HEK293 (cell line): ENCODE measurements around the gene SLC23A3.

Experiments used
- BCL11B ChIP-seq: fragments of 450-650 bp; formaldehyde crosslinking; IDR thresholded peaks from 2 replicates; pipeline ENCODE4 v1.5.1; 2016; ENCODE audit warnings: low read depth, missing biosample characterization, missing genetic modification characterization
- FEZF1 ChIP-seq: fragments of 450-650 bp; formaldehyde crosslinking; IDR thresholded peaks from 2 replicates; pipeline ENCODE4 v1.5.1; 2016; ENCODE audit warnings: missing biosample characterization, missing genetic modification characterization
- GLIS1 ChIP-seq: fragments of 450-650 bp; formaldehyde crosslinking; IDR thresholded peaks from 2 replicates; pipeline ENCODE4 v1.5.1; 2016; ENCODE audit warnings: missing biosample characterization, missing genetic modification characterization
- MZF1 ChIP-seq: fragments of 450-650 bp; formaldehyde crosslinking; IDR thresholded peaks from 2 replicates; pipeline ENCODE4 v1.5.1; 2017; ENCODE audit warnings: missing biosample characterization, missing genetic modification characterization, borderline replicate concordance
- SP2 ChIP-seq: fragments of 450-650 bp; formaldehyde crosslinking; IDR thresholded peaks from 2 replicates; pipeline ENCODE4 v1.5.1; 2016; ENCODE audit warnings: missing biosample characterization, missing genetic modification characterization
- ZBTB17 ChIP-seq: fragments of 450-650 bp; formaldehyde crosslinking; IDR thresholded peaks from 2 replicates; pipeline ENCODE4 v1.5.1; 2016; ENCODE audit warnings: missing biosample characterization, missing genetic modification characterization
- ZBTB44 ChIP-seq: fragments of 450-650 bp; IDR thresholded peaks from 2 replicates; pipeline ENCODE4 v1.5.1; 2018; ENCODE audit warnings: missing biosample characterization, mild to moderate bottlenecking, missing genetic modification characterization
- ZBTB8A ChIP-seq: fragments of 450-650 bp; formaldehyde crosslinking; IDR thresholded peaks from 2 replicates; pipeline ENCODE4 v1.5.1; 2016; ENCODE audit warnings: missing biosample characterization, missing genetic modification characterization
- ZEB2 ChIP-seq: fragments of 450-650 bp; formaldehyde crosslinking; IDR thresholded peaks from 2 replicates; pipeline ENCODE4 v1.5.1; 2016; ENCODE audit warnings: missing biosample characterization, missing genetic modification characterization
- ZFP37 ChIP-seq: fragments of 450-650 bp; formaldehyde crosslinking; IDR thresholded peaks from 2 replicates; pipeline ENCODE4 v1.5.1; 2016; ENCODE audit warnings: missing biosample characterization, missing genetic modification characterization
- ZNF10 ChIP-seq: fragments of 450-650 bp; formaldehyde crosslinking; IDR thresholded peaks from 2 replicates; pipeline ENCODE4 v1.5.1; 2017; ENCODE audit warnings: missing biosample characterization, missing genetic modification characterization
- ZNF18 ChIP-seq: fragments of 450-650 bp; formaldehyde crosslinking; IDR thresholded peaks from 2 replicates; pipeline ENCODE4 v1.5.1; 2016; ENCODE audit warnings: missing biosample characterization, missing genetic modification characterization
- ZNF341 ChIP-seq: fragments of 450-650 bp; formaldehyde crosslinking; IDR thresholded peaks from 2 replicates; pipeline ENCODE4; 2016; ENCODE audit warnings: low read depth, missing biosample characterization, missing genetic modification characterization
- ZNF449 ChIP-seq: fragments of 450-650 bp; formaldehyde crosslinking; IDR thresholded peaks from 2 replicates; pipeline ENCODE4 v1.5.1; 2017; ENCODE audit warnings: missing biosample characterization, mild to moderate bottlenecking, missing genetic modification characterization, moderate library complexity
- ZNF558 ChIP-seq: fragments of 450-650 bp; formaldehyde crosslinking; IDR thresholded peaks from 2 replicates; pipeline ENCODE4 v1.5.1; 2016; ENCODE audit warnings: missing biosample characterization, missing genetic modification characterization
- ZNF561 ChIP-seq: fragments of 450-650 bp; IDR thresholded peaks from 2 replicates; pipeline ENCODE4 v1.5.1; 2018; ENCODE audit warnings: missing biosample characterization, missing genetic modification characterization, borderline replicate concordance
- ZNF596 ChIP-seq: fragments of 450-650 bp; IDR thresholded peaks from 2 replicates; pipeline ENCODE4 v1.5.0; 2018; ENCODE audit warnings: missing biosample characterization, mild to moderate bottlenecking, missing genetic modification characterization, moderate library complexity
- ZNF660 ChIP-seq: fragments of 450-650 bp; IDR thresholded peaks from 2 replicates; pipeline ENCODE4 v1.5.1; 2018; ENCODE audit warnings: missing biosample characterization, mild to moderate bottlenecking, missing genetic modification characterization
- ZSCAN30 ChIP-seq: fragments of 450-650 bp; IDR thresholded peaks from 2 replicates; pipeline ENCODE4 v1.5.1; 2018; ENCODE audit warnings: missing biosample characterization, mild to moderate bottlenecking, missing genetic modification characterization, moderate library complexity
- TF ChIP-seq, protein P1 (sequence below): fragments of 450-650 bp; formaldehyde crosslinking; IDR thresholded peaks from 2 replicates; pipeline ENCODE4 v1.5.1; 2016; ENCODE audit warnings: missing biosample characterization, missing genetic modification characterization

The SLC23A3 gene

DNA sequence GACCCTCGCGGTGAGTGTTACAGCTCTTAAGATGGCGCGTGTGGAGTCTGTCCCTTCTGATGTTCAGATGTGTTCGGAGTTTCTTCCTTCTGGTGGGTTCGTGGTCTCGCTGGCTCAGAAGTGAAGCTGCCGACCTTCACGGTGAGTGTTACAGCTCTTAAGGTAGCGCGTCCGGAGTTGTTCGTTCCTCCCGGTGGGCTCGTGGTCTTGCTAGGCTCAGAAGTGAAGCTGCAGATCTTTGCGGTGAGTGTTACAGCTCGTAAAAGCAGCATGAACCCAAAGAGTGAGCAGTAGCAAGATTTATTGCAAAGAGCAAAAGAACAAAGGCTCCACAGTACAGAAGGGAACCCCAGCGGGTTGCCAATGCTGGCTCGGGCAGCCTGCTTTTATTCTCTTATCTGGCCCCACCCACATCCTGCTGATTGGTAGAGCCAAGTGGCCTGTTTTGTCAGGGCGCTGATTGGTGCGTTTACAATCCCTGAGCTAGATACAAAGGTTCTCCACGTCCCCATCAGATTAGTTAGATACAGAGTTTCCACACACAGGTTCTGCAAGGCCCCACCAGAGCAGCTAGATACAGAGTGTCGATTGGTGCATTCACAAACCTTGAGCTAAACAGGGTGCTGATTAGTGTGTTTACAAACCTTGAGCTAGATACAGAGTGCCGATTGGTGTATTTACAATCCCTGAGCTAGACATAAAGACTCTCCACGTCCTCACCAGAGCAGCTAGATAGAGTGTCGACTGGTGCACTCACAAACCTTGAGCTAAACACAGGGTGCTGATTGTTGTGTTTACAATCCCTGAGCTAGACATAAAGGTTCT is 30.9 kb upstream of the SLC23A3 start (continued):
- TF ChIP-seq ZBTB8A (tag by site-specific recombination) (peak; percentile 43; the same call in 1 of the 2 replicates), ZBTB44 (tag by site-specific recombination) (peak; percentile 45; the same call in 1 of the 2 replicates), GLIS1 (tag by site-specific recombination) (peak; percentile 20; the same call in 1 of the 2 replicates), ZNF341 (peak; percentile 69), ZNF561 (peak; percentile 79; the same call in 1 of the 2 replicates), ZSCAN30 (tag by site-specific recombination) (peak; percentile 83), ZEB2 (peak; percentile 57; the same call in 1 of the 2 replicates), ZNF10 (0 out of 2 replicates have a peak, but pooled peaks have one; percentile 21), ZNF449 (tag by site-specific recombination) (peak; percentile 54; the same call in 1 of the 2 replicates), FEZF1 (tag by site-specific recombination) (peak; percentile 94), ZNF596 (tag by site-specific recombination) (peak; percentile 54; the same call in 1 of the 2 replicates), BCL11B (tag by site-specific recombination) (peak; percentile 42; the same call in 1 of the 2 replicates), ZNF660 (tag by site-specific recombination) (0 out of 2 replicates have a peak, but pooled peaks have one; percentile 63), SP2 (tag by site-specific recombination) (peak; percentile 40), MZF1 (tag by site-specific recombination) (0 out of 2 replicates have a peak, but pooled peaks have one; percentile 46), ZFP37 (tag by site-specific recombination) (peak; percentile 56; the same call in 1 of the 2 replicates), ZBTB17 (peak; percentile 58), ZNF18 (tag by site-specific recombination) (peak; percentile 62), ZNF558 (tag by site-specific recombination) (peak; percentile 53; the same call in 1 of the 2 replicates)
- TF ChIP-seq, protein P1, sequence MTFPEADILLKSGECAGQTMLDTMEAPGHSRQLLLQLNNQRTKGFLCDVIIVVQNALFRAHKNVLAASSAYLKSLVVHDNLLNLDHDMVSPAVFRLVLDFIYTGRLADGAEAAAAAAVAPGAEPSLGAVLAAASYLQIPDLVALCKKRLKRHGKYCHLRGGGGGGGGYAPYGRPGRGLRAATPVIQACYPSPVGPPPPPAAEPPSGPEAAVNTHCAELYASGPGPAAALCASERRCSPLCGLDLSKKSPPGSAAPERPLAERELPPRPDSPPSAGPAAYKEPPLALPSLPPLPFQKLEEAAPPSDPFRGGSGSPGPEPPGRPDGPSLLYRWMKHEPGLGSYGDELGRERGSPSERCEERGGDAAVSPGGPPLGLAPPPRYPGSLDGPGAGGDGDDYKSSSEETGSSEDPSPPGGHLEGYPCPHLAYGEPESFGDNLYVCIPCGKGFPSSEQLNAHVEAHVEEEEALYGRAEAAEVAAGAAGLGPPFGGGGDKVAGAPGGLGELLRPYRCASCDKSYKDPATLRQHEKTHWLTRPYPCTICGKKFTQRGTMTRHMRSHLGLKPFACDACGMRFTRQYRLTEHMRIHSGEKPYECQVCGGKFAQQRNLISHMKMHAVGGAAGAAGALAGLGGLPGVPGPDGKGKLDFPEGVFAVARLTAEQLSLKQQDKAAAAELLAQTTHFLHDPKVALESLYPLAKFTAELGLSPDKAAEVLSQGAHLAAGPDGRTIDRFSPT (tag by site-specific recombination), result 0 out of 2 replicates have a peak, but pooled peaks have one; percentile 24
